ENCODE data around the gene PACSIN1.

DNA sequence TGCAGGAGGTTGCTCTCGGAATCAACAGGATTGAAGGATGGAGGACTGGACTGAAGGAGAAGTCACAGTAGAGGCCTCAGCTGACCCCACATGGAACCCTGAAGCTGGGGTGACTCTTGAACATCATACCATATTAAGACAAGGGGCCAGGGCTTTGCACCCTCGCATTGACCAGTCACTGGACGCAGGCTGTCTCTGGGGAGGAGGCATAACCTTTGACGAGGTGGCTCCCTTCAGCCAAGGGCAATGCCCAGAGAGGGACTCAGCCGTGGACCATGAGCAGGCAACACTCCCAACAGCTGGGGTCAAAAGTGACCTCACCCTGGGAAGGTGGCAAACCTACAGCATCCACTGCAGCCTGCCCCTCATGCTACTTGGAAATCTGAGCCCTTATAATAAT lies 21.7 kb downstream of the PACSIN1 start:
- TF ChIP-seq, protein P1, sequence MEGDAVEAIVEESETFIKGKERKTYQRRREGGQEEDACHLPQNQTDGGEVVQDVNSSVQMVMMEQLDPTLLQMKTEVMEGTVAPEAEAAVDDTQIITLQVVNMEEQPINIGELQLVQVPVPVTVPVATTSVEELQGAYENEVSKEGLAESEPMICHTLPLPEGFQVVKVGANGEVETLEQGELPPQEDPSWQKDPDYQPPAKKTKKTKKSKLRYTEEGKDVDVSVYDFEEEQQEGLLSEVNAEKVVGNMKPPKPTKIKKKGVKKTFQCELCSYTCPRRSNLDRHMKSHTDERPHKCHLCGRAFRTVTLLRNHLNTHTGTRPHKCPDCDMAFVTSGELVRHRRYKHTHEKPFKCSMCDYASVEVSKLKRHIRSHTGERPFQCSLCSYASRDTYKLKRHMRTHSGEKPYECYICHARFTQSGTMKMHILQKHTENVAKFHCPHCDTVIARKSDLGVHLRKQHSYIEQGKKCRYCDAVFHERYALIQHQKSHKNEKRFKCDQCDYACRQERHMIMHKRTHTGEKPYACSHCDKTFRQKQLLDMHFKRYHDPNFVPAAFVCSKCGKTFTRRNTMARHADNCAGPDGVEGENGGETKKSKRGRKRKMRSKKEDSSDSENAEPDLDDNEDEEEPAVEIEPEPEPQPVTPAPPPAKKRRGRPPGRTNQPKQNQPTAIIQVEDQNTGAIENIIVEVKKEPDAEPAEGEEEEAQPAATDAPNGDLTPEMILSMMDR (IDR thresholded peaks at IDR 0.05; ENCODE audit: extremely low read depth in 1 of 2, insufficient read depth in 1 of 2, low read depth in 1 of 2, low read length in 2 of 2) = no peak
- no peak for TF ChIP-seq POLR2A (IDR thresholded peaks at IDR 0.05; ENCODE audit: low read depth, low read length)
- no peak for TF ChIP-seq GATA2 (IDR thresholded peaks at IDR 0.05; ENCODE audit: insufficient read depth, insufficient read length, low read depth, low read length)
- TF ChIP-seq, protein P2, sequence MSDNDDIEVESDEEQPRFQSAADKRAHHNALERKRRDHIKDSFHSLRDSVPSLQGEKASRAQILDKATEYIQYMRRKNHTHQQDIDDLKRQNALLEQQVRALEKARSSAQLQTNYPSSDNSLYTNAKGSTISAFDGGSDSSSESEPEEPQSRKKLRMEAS (IDR thresholded peaks at IDR 0.05; ENCODE audit: insufficient read depth, insufficient read length) = no peak
- TF ChIP-seq POLR2AphosphoS5 (IDR thresholded peaks at IDR 0.05; ENCODE audit: insufficient read depth, low read depth, low read length) = no peak
- TF ChIP-seq EZH2 (IDR thresholded peaks at IDR 0.05; ENCODE audit: borderline replicate concordance, low read depth, low read length, severe bottlenecking) = no peak
- no peak for TF ChIP-seq FOS (IDR thresholded peaks at IDR 0.05; ENCODE audit: borderline replicate concordance, insufficient read depth, low read length)

Measured in endothelial cell of umbilical vein (primary cell).